Neutrophil (primary cell): ENCODE measurements around the gene KCTD10.

ENCODE experiments used
- H3K27ac ChIP-seq: fragments of 200-600 bp; sonication (generic); 2 replicates; pipeline ENCODE4 v1.5.1; 2016; ENCODE audit warnings: mild to moderate bottlenecking, moderate library complexity
- H3K27me3 ChIP-seq: fragments of 200-600 bp; sonication (generic); 2 replicates; pipeline ENCODE4 v1.6.0; 2016; ENCODE audit warnings: mild to moderate bottlenecking
- H3K36me3 ChIP-seq: fragments of 200-600 bp; sonication (generic); 2 replicates; pipeline ENCODE4 v1.5.1; 2017
- H3K4me1 ChIP-seq, 2 experiments: fragments of 200-600 bp in 1 of 2; sonication (generic) in 1 of 2; 1 replicate in 1 of 2; 2 replicates in 1 of 2; pipeline versions ENCODE4 v1.5.1 to v1.6.1; 2013 to 2016; ENCODE audit warnings: low read depth in 1 of 2, low read length in 1 of 2, mild to moderate bottlenecking in 1 of 2, moderate library complexity in 1 of 2; ENCODE audit not compliant: control insufficient read depth in 1 of 2, insufficient read depth in 1 of 2
- H3K4me3 ChIP-seq, 2 experiments: fragments of 200-600 bp in 1 of 2; sonication (generic) in 1 of 2; 1 replicate in 1 of 2; 2 replicates in 1 of 2; pipeline ENCODE4 v1.5.1; 2013 to 2016; ENCODE audit warnings: low read depth in 1 of 2, low read length in 1 of 2, mild to moderate bottlenecking in 1 of 2, moderate library complexity in 1 of 2
- H3K9me3 ChIP-seq: fragments of 200-600 bp; sonication (generic); 2 replicates; pipeline ENCODE4 v1.5.1; 2016
- TF ChIP-seq, protein P1 (sequence below): fragments of 200-600 bp; sonication (generic); IDR thresholded peaks from 2 replicates; pipeline ENCODE4 v1.5.1; 2016; ENCODE audit warnings: antibody characterized with exemption

KCTD10 gene

DNA sequence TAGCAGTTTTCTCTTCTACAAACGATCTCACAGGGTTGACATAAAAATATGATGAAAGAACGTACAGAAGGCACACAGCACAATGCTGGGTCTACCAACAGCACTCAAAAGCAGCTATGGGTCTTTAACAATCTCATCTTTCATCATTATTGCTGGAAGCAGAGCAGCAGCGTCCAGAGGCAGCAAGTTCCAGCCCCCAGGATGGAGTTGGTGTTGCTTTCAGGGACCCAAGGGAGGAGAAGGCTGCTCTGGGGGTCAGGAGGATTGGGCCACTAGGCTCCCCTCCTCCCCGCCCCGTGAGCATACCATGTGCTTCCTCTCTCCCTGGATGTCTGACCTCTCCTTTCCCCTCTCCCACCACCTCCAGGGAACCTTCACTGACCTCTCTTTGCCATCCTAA is 13.3 kb downstream of the KCTD10 start:
- no peak overlapping the region for H3K27ac ChIP-seq
- H3K4me3 ChIP-seq = no peak overlapping the region
- H3K27me3 ChIP-seq = no peaks in the 10 kb centered on the region
- H3K36me3 ChIP-seq = peaks cover 45% of the 10 kb centered on the region
- no peaks in the 10 kb centered on the region for H3K9me3 ChIP-seq
- peaks cover 18 to 19% of the 10 kb centered on the region in 2 experiments for H3K4me1 ChIP-seq
- TF ChIP-seq, protein P1, sequence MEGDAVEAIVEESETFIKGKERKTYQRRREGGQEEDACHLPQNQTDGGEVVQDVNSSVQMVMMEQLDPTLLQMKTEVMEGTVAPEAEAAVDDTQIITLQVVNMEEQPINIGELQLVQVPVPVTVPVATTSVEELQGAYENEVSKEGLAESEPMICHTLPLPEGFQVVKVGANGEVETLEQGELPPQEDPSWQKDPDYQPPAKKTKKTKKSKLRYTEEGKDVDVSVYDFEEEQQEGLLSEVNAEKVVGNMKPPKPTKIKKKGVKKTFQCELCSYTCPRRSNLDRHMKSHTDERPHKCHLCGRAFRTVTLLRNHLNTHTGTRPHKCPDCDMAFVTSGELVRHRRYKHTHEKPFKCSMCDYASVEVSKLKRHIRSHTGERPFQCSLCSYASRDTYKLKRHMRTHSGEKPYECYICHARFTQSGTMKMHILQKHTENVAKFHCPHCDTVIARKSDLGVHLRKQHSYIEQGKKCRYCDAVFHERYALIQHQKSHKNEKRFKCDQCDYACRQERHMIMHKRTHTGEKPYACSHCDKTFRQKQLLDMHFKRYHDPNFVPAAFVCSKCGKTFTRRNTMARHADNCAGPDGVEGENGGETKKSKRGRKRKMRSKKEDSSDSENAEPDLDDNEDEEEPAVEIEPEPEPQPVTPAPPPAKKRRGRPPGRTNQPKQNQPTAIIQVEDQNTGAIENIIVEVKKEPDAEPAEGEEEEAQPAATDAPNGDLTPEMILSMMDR = no peak

DNA sequence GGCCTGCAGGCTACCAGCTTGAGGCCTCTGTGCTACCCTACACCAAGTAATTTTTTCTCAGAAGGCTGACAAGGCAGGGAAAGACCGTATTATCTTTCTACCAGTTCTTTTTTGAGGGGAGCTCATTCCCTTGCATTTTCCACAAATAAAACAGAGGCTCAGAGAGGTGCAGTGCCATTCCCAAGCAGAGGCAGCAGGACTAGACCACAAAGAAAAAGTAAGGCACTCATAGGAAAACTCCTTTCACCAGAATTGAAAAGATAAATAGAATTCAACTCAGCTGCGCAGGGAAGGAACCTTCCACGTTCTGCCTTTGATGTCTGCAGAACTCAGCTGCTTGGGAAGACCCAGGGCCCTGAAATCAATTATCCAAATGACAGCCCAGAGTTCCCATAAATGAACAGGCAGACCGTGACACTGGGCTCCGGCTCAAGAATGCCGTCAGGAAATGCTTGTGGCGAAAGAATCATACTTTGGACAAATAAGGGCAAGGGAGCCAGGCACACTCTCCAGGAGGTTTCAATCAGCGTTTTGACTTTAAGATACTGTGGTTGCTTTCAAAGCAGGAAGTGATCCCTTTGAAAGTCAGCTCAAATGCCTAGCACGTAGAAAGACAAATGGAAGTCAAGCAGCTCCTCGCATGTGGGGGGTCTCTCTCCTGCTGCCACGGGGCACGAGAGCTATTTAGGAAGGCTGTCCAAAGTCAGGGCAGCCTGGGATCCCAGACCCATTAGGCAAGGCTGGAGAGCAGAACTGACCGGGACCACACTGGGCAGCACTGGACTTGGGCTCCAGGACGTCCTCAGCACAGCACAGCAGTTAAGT is 14.0 kb downstream of the KCTD10 start:
- TF ChIP-seq, protein P1 = no peak
- no peaks in the 10 kb centered on the region for H3K9me3 ChIP-seq
- H3K4me1 ChIP-seq = peaks cover 18 to 19% of the 10 kb centered on the region in 2 experiments
- no peak overlapping the region for H3K4me3 ChIP-seq
- peaks cover 43% of the 10 kb centered on the region for H3K36me3 ChIP-seq
- H3K27ac ChIP-seq = no peak overlapping the region
- no peaks in the 10 kb centered on the region for H3K27me3 ChIP-seq

DNA sequence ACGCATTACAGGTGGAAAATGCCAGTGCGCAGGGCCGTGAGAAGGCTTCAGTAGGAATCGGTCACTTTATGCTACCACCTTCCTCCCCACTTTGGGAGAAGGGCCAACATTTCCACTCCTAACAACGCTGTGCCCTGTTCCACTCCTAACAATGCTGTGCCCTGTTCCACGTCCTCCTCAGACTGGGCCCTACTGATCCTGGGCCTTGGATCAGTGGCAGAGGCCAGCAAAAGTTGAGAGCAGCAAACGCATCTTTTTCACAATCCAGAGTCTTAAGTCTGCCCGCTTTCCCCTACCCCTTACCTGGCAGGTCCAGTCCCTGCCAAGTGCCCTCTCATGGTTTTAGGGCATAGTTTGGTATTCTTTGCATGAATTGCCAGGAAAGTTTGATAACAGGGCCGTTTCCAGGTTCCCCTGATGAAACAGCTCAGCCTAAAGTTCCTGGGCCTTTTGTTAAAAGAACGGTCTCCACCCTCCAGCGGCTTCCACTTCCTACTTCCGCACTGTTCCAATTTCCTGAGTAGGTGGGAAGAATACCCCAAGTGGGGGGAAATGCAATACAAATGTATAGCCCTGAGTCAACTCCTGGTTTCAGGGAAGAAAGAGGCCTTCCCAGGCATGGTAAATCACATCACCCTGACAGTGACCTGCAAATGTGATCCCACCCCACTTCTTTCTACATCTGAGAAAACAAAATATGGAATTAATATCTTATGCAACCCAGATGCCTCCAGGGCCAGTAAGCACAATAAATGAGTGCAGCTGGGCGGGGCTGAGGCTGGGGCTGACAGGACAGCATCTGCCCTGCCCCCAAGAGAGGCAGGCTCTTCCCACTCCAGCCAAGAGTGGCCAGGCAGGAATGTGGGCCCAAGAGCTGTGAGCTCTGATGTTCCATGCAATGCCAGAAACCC is 15.0 kb downstream of the KCTD10 start:
- Histone ChIP-seq H3K36me3 (peaks cover 43% of the 10 kb centered on the region), H3K27me3 (no peaks in the 10 kb centered on the region), H3K27ac (peak overlapping the region; percentile 70), H3K4me3 (no peak overlapping the region), H3K9me3 (no peaks in the 10 kb centered on the region), H3K4me1 (peaks cover 18 to 19% of the 10 kb centered on the region in 2 experiments)
- TF ChIP-seq, protein P1 = no peak

DNA sequence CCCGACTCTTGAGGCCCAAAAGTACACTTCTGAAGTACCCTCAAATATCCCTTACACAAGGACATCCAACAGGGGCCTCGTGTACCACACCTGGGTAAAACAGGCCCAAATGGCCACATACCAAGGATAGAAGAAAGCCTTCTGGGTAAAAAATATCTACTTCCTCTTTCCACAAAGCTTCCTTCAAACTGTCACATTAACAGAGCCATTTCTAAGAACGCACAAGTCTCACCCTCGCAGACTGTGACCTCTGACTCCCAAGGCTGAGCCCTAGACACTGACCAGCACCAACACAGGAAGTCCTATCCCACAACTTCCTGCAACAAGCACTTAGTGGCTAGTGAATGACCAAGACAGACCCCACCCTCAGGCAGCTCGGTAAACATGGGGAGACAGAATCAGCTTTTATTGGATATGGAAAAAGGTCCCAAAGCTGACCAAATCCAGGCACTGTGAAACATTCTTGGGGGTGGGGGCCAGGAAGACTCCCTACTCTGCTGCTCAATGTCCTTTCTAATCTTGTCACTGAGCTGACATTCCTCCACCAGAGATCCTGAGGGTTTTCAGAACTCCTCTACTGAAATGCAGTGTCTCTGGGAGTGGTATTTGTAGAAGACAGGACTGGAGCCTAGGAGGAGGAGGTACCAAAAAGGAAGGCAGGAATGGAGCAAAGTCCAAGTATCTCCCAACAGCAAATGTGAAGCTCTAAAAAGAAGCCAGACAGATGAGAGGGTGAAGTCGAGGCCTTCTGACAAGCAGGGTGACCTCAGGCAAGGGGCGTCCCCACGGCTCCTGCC is 15.9 kb downstream of the KCTD10 start:
- Histone ChIP-seq H3K9me3 (no peaks in the 10 kb centered on the region), H3K27ac (peak overlapping the region; percentile 70), H3K4me1 (peaks cover 18 to 19% of the 10 kb centered on the region in 2 experiments), H3K27me3 (no peaks in the 10 kb centered on the region), H3K4me3 (no peak overlapping the region), H3K36me3 (peaks cover 44% of the 10 kb centered on the region)
- TF ChIP-seq, protein P1 = no peak

DNA sequence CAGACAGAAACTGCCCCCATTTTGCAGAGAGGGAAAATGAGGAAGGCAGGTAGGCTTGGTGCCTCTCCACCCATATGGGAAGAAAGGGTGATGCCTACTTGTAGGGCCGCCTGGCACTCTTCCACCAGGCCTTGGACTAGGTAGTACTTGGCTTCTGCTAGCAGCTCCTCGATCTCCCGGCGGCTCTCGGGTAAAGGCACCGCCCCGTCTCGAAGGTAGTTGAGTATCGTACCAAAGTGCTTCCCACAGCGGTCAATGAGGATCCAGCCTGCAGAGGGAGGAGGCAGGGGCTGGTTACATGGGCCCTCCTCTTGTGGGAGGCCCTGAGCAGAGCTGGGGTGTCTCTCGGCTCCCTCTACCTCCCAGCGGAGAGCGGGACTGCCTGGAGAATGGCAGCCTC is 16.6 kb downstream of the KCTD10 start:
- TF ChIP-seq, protein P1 = no peak
- H3K9me3 ChIP-seq = no peaks in the 10 kb centered on the region
- no peaks in the 10 kb centered on the region for H3K27me3 ChIP-seq
- H3K4me1 ChIP-seq = peaks cover 18 to 19% of the 10 kb centered on the region in 2 experiments
- H3K36me3 ChIP-seq = peaks cover 46% of the 10 kb centered on the region
- no peak overlapping the region for H3K4me3 ChIP-seq
- peak overlapping the region; percentile 70 for H3K27ac ChIP-seq
